HepG2 (cell line): ENCODE measurements around the gene PLPPR3. TPM values are rescaled to one million over a fixed set of nuclear protein-coding genes. Genes with fewer than 3 reads are reported as not detected.

Experiments
- JDP2 ChIP-seq: sonication (generic); formaldehyde crosslinking; IDR thresholded peaks from 2 replicates; pipeline ENCODE4 v1.8.1; 2022; ENCODE audit warnings: missing genetic modification reagents, borderline replicate concordance
- MAZ ChIP-seq, 2 experiments: sonication (generic) in 1 of 2; formaldehyde crosslinking in 1 of 2; IDR thresholded peaks; 2 replicates each; pipeline versions ENCODE4 v1.5.0 to v1.6.1; 2012 to 2020; ENCODE audit warnings: low read depth in 2 of 2, mild to moderate bottlenecking in 2 of 2, borderline replicate concordance in 1 of 2, improper control_type of control experiment in 1 of 2, low read length in 1 of 2, missing genetic modification reagents in 1 of 2, moderate library complexity in 1 of 2
- MED8 ChIP-seq: sonication (generic); formaldehyde crosslinking; IDR thresholded peaks from 2 replicates; pipeline ENCODE4 v1.8.1; 2023; ENCODE audit warnings: mild to moderate bottlenecking, missing genetic modification reagents; ENCODE audit not compliant: insufficient replicate concordance
- RNF2 ChIP-seq: fragments of 450-650 bp; conservative IDR thresholded peaks from 2 replicates; pipeline ENCODE4 v1.6.1; 2016; ENCODE audit warnings: low read depth
- YEATS4 ChIP-seq: sonication (generic); formaldehyde crosslinking; IDR thresholded peaks from 2 replicates; pipeline ENCODE4 v1.4.0; 2020; ENCODE audit warnings: missing genetic modification reagents, borderline replicate concordance
- ZFP41 ChIP-seq: sonication (generic); formaldehyde crosslinking; IDR thresholded peaks from 2 replicates; pipeline ENCODE4 v1.4.0; 2020; ENCODE audit warnings: mild to moderate bottlenecking, missing genetic modification reagents, borderline replicate concordance
- ZFP82 ChIP-seq: sonication (generic); formaldehyde crosslinking; IDR thresholded peaks from 2 replicates; pipeline ENCODE4 v1.5.1; 2020; ENCODE audit warnings: mild to moderate bottlenecking, missing genetic modification reagents, borderline replicate concordance
- ZMYM3 ChIP-seq: sonication (generic); formaldehyde crosslinking; IDR thresholded peaks from 2 replicates; pipeline ENCODE4 v1.5.1; 2020; ENCODE audit warnings: mild to moderate bottlenecking, missing genetic modification reagents
- ZNF124 ChIP-seq: sonication (generic); formaldehyde crosslinking; IDR thresholded peaks from 2 replicates; pipeline ENCODE4 v1.4.0; 2020; ENCODE audit warnings: missing genetic modification reagents
- ZNF616 ChIP-seq: sonication (generic); formaldehyde crosslinking; IDR thresholded peaks from 2 replicates; pipeline ENCODE4 v1.5.0; 2020; ENCODE audit warnings: low read depth, mild to moderate bottlenecking, missing genetic modification reagents
- polyA plus RNA-seq, 8 experiments: library from polyadenylated mRNA; depleted of rRNA in 3 of 8; stranded (reverse) in 7 of 8; unstranded in 1 of 8; fragments of >200 nt; fragmentation: Illumina TruSeq in 4 of 8; extraction: Trizol in 4 of 8; gene quantifications; 2 replicates each; pipeline versions ENCODE4 v1.2.1 to v1.2.3, GENCODE V29; 2011 to 2016; ENCODE audit warnings: low read depth in 4 of 8, missing spikeins in 1 of 8, mixed read lengths in 1 of 8; ENCODE audit not compliant: insufficient read depth in 1 of 8
- total RNA-seq, 5 experiments: library from RNA; depleted of rRNA; stranded (reverse); fragments of >200 nt; fragmentation: Illumina TruSeq; extraction: Trizol; gene quantifications; 2 replicates each; pipeline ENCODE4 v1.2.3, GENCODE V29; 2016; ENCODE audit warnings: low read depth in 1 of 5
- TF ChIP-seq, protein P1 (sequence below), 2 experiments: sonication (generic) in 1 of 2; formaldehyde crosslinking in 1 of 2; IDR thresholded peaks; 2 replicates each; pipeline versions ENCODE4 v1.6.1 to v1.9.0; 2014 to 2022; ENCODE audit warnings: antibody characterized with exemption in 1 of 2, borderline replicate concordance in 1 of 2, inconsistent platforms in 1 of 2, low read depth in 1 of 2, missing genetic modification reagents in 1 of 2
- TF ChIP-seq, protein P2 (sequence below): sonication (generic); formaldehyde crosslinking; IDR thresholded peaks from 2 replicates; pipeline ENCODE4 v1.4.0; 2020; ENCODE audit warnings: missing genetic modification reagents
- TF ChIP-seq, protein P3 (sequence below): sonication (generic); formaldehyde crosslinking; IDR thresholded peaks from 2 replicates; pipeline ENCODE4 v1.8.1; 2023; ENCODE audit warnings: missing genetic modification reagents, mild to moderate bottlenecking, borderline replicate concordance
- TF ChIP-seq, protein P4 (sequence below): sonication (generic); formaldehyde crosslinking; IDR thresholded peaks from 2 replicates; pipeline ENCODE4 v1.5.0; 2020; ENCODE audit warnings: missing genetic modification reagents

The PLPPR3 gene
- total and polyA plus RNA-seq, 2 of the 13 experiments (the other 11 are each of a cell fraction or from before 2014, with no cell fraction given): 0.07 to 0.16 TPM

DNA sequence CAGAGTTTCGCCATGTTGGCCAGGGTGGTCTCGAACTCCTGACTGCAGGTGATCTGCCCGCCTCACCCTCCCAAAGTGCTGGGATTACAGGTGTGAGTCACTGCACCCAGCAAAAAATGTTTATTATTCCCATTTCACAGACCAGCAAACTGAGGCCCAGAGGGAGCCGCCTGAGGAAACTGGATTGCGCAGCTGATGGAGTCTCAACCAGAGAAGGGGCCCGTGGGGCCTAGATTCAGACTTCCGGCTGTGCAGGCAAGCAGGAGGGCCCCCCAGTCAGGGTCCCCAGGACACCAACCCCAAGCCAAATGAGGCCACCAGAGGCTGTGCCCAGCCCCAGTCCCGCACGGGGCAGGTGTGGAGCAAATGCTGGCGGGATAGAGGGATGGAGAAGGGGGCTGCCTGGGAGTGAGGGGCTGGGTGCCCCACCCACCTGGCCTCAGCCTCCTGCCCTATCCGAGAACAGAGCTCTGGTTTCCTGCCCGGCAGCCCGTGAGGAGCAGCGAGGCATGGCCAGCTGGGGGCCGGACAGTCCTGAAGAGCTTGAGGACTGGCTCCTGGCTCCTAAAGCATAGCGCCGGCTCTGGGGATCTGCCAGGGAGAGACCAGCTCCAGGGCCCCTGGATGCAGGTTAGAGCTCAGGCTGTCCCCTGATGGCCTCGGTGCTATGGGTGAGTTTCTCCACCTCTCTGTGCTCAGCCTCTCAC lies 48.9 kb downstream of the PLPPR3 start (continued):
- TF ChIP-seq, protein P1, sequence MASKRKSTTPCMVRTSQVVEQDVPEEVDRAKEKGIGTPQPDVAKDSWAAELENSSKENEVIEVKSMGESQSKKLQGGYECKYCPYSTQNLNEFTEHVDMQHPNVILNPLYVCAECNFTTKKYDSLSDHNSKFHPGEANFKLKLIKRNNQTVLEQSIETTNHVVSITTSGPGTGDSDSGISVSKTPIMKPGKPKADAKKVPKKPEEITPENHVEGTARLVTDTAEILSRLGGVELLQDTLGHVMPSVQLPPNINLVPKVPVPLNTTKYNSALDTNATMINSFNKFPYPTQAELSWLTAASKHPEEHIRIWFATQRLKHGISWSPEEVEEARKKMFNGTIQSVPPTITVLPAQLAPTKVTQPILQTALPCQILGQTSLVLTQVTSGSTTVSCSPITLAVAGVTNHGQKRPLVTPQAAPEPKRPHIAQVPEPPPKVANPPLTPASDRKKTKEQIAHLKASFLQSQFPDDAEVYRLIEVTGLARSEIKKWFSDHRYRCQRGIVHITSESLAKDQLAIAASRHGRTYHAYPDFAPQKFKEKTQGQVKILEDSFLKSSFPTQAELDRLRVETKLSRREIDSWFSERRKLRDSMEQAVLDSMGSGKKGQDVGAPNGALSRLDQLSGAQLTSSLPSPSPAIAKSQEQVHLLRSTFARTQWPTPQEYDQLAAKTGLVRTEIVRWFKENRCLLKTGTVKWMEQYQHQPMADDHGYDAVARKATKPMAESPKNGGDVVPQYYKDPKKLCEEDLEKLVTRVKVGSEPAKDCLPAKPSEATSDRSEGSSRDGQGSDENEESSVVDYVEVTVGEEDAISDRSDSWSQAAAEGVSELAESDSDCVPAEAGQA (IDR thresholded peaks at IDR 0.05; ENCODE audit: low read depth): no peak
- TF ChIP-seq, protein P1 (CRISPR knock-in tag; IDR thresholded peaks at IDR 0.05; ENCODE audit: borderline replicate concordance): no peak
- no peak for TF ChIP-seq MAZ (IDR thresholded peaks at IDR 0.05; ENCODE audit: borderline replicate concordance, low read depth, low read length)
- TF ChIP-seq MAZ (CRISPR knock-in tag; IDR thresholded peaks at IDR 0.05; ENCODE audit: low read depth): peak; percentile 12; the same call in 1 of the 2 replicates
- TF ChIP-seq, protein P2, sequence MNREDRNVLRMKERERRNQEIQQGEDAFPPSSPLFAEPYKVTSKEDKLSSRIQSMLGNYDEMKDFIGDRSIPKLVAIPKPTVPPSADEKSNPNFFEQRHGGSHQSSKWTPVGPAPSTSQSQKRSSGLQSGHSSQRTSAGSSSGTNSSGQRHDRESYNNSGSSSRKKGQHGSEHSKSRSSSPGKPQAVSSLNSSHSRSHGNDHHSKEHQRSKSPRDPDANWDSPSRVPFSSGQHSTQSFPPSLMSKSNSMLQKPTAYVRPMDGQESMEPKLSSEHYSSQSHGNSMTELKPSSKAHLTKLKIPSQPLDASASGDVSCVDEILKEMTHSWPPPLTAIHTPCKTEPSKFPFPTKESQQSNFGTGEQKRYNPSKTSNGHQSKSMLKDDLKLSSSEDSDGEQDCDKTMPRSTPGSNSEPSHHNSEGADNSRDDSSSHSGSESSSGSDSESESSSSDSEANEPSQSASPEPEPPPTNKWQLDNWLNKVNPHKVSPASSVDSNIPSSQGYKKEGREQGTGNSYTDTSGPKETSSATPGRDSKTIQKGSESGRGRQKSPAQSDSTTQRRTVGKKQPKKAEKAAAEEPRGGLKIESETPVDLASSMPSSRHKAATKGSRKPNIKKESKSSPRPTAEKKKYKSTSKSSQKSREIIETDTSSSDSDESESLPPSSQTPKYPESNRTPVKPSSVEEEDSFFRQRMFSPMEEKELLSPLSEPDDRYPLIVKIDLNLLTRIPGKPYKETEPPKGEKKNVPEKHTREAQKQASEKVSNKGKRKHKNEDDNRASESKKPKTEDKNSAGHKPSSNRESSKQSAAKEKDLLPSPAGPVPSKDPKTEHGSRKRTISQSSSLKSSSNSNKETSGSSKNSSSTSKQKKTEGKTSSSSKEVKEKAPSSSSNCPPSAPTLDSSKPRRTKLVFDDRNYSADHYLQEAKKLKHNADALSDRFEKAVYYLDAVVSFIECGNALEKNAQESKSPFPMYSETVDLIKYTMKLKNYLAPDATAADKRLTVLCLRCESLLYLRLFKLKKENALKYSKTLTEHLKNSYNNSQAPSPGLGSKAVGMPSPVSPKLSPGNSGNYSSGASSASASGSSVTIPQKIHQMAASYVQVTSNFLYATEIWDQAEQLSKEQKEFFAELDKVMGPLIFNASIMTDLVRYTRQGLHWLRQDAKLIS (CRISPR knock-in tag): no peak
- no peak for TF ChIP-seq ZFP41 (CRISPR knock-in tag)
- TF ChIP-seq ZNF124: no peak
- TF ChIP-seq, protein P3, sequence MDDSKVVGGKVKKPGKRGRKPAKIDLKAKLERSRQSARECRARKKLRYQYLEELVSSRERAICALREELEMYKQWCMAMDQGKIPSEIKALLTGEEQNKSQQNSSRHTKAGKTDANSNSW (CRISPR knock-in tag): no peak
- TF ChIP-seq ZMYM3 (CRISPR knock-in tag): peak; percentile 64
- no peak for TF ChIP-seq YEATS4 (CRISPR knock-in tag)
- TF ChIP-seq, protein P4, sequence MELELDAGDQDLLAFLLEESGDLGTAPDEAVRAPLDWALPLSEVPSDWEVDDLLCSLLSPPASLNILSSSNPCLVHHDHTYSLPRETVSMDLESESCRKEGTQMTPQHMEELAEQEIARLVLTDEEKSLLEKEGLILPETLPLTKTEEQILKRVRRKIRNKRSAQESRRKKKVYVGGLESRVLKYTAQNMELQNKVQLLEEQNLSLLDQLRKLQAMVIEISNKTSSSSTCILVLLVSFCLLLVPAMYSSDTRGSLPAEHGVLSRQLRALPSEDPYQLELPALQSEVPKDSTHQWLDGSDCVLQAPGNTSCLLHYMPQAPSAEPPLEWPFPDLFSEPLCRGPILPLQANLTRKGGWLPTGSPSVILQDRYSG (CRISPR knock-in tag): no peak
- TF ChIP-seq RNF2: no peak
- TF ChIP-seq ZFP82 (CRISPR knock-in tag): no peak
- TF ChIP-seq ZNF616: no peak
- TF ChIP-seq JDP2 (CRISPR knock-in tag): no peak
- TF ChIP-seq MED8 (CRISPR knock-in tag): no peak
